HG02884 (cell line): ENCODE results near the gene DAPK1.

Source experiments
- ATAC-seq: cut with Tn5 transposase; IDR thresholded peaks from one replicate; pipeline ENCODE4 v1.9.1; 2021; ENCODE audit warnings: mild to moderate bottlenecking, moderate library complexity; ENCODE audit not compliant: unreplicated experiment

DAPK1 gene

GRCh38 chr9:87638292-87638691 is 140.6 kb downstream of the DAPK1 start:
- ATAC-seq, result no peak

- ATAC-seq, result no peak
Observed at GRCh38 chr9:87639949-87640348, 142.3 kb downstream of the DAPK1 start.

- no peak for ATAC-seq
Observed at GRCh38 chr9:87640385-87640795, 142.7 kb downstream of the DAPK1 start.

GRCh38 chr9:87641067-87641466 is 143.4 kb downstream of the DAPK1 start:
- no peak for ATAC-seq

DNA sequence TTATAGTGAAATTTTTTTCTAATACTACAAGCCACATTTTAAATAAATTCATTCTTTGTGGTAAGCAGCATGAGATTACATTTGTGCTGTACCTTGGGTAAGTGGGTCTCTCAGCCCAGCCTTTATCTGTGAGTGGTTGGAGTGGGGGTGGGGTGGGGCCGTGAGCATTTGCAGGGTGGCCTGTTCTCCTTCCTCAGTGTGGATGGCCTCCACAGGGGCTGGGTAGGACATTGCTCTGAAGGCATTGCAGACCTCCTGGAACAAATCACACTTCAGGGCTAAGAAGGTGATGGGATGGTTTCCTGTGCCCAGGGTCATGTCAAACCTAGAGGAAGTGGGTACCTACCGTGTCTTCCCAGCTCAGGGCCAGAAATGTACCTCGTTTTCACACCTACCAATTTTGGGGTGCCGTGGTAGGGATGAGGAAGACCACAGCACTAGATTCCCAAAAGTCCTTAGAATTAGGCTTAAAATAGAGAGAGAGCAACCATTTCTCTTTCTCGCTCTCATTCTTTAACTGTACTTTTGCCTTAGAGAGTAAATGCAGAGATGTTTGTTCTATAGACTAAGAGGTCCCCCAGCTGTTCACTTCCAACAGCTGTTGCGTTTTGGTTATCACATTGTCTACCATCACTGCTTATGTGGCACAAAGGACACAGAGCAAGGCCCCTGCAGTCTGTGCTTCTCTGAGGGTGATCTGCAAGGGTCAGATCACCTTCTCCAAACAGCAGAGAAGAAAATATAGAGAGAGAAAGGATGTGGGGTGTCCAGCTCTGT is 144.9 kb downstream of the DAPK1 start:
- ATAC-seq, result no peak

GRCh38 chr9:87643107-87643650 is 145.5 kb downstream of the DAPK1 start:
- no peak for ATAC-seq

GRCh38 chr9:87643778-87644570 is 146.3 kb downstream of the DAPK1 start:
- no peak for ATAC-seq

GRCh38 chr9:87644659-87645058 is 147.0 kb downstream of the DAPK1 start:
- no peak for ATAC-seq

- no peak for ATAC-seq
Observed at GRCh38 chr9:87646546-87646945, 148.9 kb downstream of the DAPK1 start.

DNA sequence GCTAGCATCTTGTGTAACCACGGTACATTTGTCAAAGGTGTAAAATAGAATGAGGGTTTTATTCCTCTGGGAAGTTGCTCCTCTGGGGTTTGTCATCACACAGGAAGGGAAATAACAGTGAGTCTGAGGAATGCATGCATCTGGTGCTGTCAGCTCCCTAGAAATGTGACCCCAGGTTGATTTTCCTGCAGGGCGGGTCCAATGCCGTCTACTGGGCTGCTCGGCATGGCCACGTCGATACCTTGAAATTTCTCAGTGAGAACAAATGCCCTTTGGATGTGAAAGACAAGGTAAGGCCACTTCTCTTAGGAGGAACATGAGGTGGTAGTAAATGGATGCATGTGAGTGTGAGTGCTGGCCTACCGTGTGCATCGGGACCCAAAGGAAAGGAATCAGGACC is 149.4 kb downstream of the DAPK1 start:
- no peak for ATAC-seq

GRCh38 chr9:87648606-87649005 is 150.9 kb downstream of the DAPK1 start:
- no peak for ATAC-seq

DNA sequence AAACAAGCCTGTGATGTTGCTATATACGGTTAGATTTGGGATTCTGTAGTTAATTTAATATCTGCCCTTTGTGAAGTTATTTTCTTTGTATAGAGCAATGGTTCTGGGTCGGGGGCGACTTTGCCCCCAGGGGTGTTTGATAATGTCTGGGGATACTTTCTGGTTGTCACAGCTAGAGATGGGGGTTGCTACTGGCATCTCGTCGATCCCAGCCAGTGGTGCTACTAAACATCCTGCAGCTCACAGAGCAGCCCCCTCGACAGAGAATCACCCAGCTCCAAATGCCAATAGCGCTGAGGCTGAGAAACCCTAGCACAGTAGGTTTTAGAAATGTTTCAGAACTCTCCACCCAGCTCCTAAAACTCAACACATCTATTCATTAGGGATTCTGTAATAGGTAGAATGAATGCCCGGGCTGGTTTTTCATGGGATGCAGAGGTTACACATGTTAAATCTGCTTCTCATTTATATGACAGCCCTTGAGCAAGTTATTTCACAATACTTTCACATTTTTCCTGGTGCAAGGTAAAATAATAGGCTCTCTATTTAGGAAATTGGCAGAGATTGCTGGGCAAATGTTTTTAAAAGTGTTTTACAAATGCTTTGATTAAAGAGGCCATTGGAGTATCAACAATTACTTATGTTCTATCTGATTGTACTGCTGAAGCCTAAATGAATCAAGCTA is 153.1 kb downstream of the DAPK1 start:
- no peak for ATAC-seq

GRCh38 chr9:87651431-87651830 is 153.8 kb downstream of the DAPK1 start:
- no peak for ATAC-seq

GRCh38 chr9:87653941-87654340 is 156.3 kb downstream of the DAPK1 start:
- no peak for ATAC-seq

DNA sequence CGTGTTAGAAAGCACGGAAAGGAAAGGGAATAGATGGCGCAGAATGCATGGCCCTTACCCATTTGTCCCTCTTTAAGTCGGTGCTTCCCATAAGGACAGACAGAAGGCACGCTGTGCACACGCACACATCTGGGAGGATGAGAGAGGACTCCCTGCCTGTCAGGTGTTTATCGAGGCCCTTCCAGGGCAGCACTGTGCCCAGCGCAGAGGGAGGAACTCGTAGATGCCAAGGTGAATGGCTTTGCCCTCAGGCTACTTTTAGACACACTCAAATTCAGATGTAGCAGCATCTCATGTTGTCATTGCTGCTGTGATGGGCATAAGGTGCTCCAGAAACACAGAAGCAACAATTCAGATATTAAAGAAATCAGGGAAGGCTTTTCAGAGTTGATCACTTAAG is 158.1 kb downstream of the DAPK1 start:
- no peak for ATAC-seq

DNA sequence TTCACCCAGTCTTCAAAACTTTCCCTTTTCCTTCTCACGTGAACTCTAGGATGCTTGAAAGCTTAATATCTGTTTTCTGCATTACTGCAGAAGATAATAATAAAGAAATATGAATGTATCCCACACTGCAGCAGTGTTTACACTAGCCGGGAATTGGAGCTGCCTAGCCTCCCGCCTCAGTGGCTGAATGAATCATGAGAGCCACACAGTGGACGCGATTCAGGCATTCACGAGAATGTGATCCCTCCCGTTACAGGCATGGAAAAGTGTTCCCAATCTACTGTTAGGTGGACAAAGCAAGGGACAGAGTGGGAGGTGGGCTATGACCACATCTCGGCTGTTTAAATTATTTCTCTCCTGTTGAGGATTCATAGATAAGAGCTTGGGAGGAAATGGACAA is 158.8 kb downstream of the DAPK1 start:
- ATAC-seq, result no peak

- no peak for ATAC-seq
Observed at GRCh38 chr9:87657190-87657589, 159.5 kb downstream of the DAPK1 start.

- ATAC-seq, result no peak
Observed at GRCh38 chr9:87657893-87658292, 160.2 kb downstream of the DAPK1 start.

GRCh38 chr9:87658511-87658910 is 160.8 kb downstream of the DAPK1 start:
- no peak for ATAC-seq

DNA sequence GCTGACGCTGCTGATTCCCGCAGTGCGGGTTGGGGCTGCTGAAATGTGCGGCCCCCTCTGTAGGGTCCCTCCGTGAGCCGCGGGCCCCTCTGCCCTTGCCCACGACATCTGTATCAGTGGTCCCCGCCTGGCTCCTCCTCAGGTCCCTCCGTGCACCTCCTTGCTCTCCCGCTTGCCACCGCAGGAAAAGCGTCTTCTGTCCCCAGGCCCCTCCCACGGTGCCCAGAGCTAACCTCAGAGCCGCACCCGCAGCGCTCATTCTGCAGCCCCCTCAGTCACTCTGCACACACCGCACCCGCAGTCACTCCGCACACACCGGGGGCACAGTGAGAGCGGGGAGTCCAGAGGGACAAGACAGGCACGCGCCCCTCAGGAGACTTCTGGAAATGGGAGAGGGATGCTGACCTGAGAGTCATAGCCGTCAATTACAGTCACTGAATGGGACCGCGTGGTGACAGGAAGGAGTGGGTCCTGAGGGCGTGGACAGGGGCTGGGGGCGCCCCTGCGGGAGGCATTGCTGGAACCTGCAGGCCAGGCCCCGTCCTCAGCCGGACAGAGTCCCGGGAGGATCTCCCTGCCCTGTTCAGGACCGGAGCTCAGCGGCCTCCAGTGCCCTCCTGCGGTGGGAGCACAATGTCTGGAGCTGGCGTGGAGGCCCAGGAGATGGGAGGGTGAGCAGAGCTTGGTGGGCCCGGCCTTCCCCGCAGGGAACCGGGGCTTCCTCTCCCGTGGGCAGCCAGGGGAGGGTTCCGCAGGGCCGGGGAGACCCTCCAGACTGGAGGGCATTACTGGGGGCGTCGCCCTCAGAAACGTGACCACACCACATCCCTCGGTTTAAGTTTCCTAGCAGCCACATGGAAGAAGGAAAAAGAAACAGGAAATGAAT is 162.1 kb downstream of the DAPK1 start:
- no peak for ATAC-seq
